ENCODE data around the gene FILIP1.

GRCh38 chr6:75418233-75418632, 75.4 kb downstream of the FILIP1 start:
- TF ChIP-seq CTCF (IDR thresholded peaks at IDR 0.05; ENCODE audit: insufficient read depth, low read length, poor library complexity, severe bottlenecking) (no peak), EZH2phosphoT487 (conservative IDR thresholded peaks at IDR 0.05; ENCODE audit: low read length) (no peak)

Measured in SU-DHL-6 (cell line).